ENCODE data around the gene SYT3.
"Not testable (repeated sequence)": the region's sequence is repeated elsewhere in the genome, so short reads cannot be mapped to it uniquely, and the experiment has no call there.

The SYT3 gene

GRCh38 chr19:50604264-50605073 lies 35.2 kb downstream of the SYT3 start:
- DNase-seq (ENCODE audit: low spot score) = not testable (repeated sequence)

GRCh38 chr19:50602935-50603334 lies 36.7 kb downstream of the SYT3 start:
- no peak for DNase-seq (ENCODE audit: low spot score)

GRCh38 chr19:50602496-50602895 lies 37.2 kb downstream of the SYT3 start:
- DNase-seq (ENCODE audit: low spot score) = no peak

- DNase-seq (ENCODE audit: low spot score) = no peak
Observed at GRCh38 chr19:50602089-50602422, 37.6 kb downstream of the SYT3 start.

- no peak for DNase-seq (ENCODE audit: low spot score)
Observed at GRCh38 chr19:50601407-50602088, 38.1 kb downstream of the SYT3 start.

- DNase-seq (ENCODE audit: low spot score) = no peak
Observed at GRCh38 chr19:50599427-50599826, 40.3 kb downstream of the SYT3 start.

- no peak for DNase-seq (ENCODE audit: low spot score)
Observed at GRCh38 chr19:50590191-50590590, 49.5 kb downstream of the SYT3 start.

- not testable (repeated sequence) for DNase-seq (ENCODE audit: low spot score)
Observed at GRCh38 chr19:50581795-50582660, 57.7 kb downstream of the SYT3 start.

- DNase-seq (ENCODE audit: low spot score) = no peak
Observed at GRCh38 chr19:50580970-50581634, 58.6 kb downstream of the SYT3 start.

GRCh38 chr19:50580240-50580639 lies 59.4 kb downstream of the SYT3 start:
- DNase-seq (ENCODE audit: low spot score) = no peak

GRCh38 chr19:50576769-50577168 lies 62.9 kb downstream of the SYT3 start:
- DNase-seq (ENCODE audit: low spot score) = not testable (repeated sequence)

- no peak for DNase-seq (ENCODE audit: low spot score)
Observed at GRCh38 chr19:50573741-50574461, 65.8 kb downstream of the SYT3 start.
